Measurements from ENCODE around the gene NR1H4.
"Not testable (repeated sequence)": the region's sequence is repeated elsewhere in the genome, so short reads cannot be mapped to it uniquely, and the experiment has no call there.

The NR1H4 gene

GRCh38 chr12:100473716-100474150 lies at the start of gene NR1H4:
Gene NR1H4 (plus strand): TSS chr12:100473866. CDS start chr12:100493324, 19,458 bp downstream.
- Histone ChIP-seq H3K27me3 (ENCODE audit: control insufficient read depth, insufficient read depth, low read length) (no peaks in the 10 kb centered on the region), H3K4me1 (ENCODE audit: control insufficient read depth, insufficient read depth, low read length) (peaks cover 2% of the 10 kb centered on the region), H3K36me3 (ENCODE audit: control insufficient read depth, insufficient read depth, low read length) (no peaks in the 10 kb centered on the region), H3K9ac (ENCODE audit: low read depth, low read length) (no peak within 1 kb of the TSS), H3K9me3 (ENCODE audit: control insufficient read depth, insufficient read depth, low read length) (no peaks in the 10 kb centered on the region), H3K4me3 (ENCODE audit: low read depth, low read length) (no peak within 1 kb of the TSS)

- Histone ChIP-seq H3K27me3 (ENCODE audit: control insufficient read depth, insufficient read depth, low read length) (no peaks in the 10 kb centered on the region), H3K9ac (ENCODE audit: low read depth, low read length) (no peak overlapping the region), H3K36me3 (ENCODE audit: control insufficient read depth, insufficient read depth, low read length) (no peaks in the 10 kb centered on the region), H3K4me3 (ENCODE audit: low read depth, low read length) (no peak overlapping the region), H3K4me1 (ENCODE audit: control insufficient read depth, insufficient read depth, low read length) (no peaks in the 10 kb centered on the region), H3K9me3 (ENCODE audit: control insufficient read depth, insufficient read depth, low read length) (no peaks in the 10 kb centered on the region)
Measured at GRCh38 chr12:100426145-100426544, 47.5 kb upstream of the NR1H4 start.

- Histone ChIP-seq H3K9me3 (ENCODE audit: control insufficient read depth, insufficient read depth, low read length) (no peaks in the 10 kb centered on the region), H3K9ac (ENCODE audit: low read depth, low read length) (no peak overlapping the region), H3K27me3 (ENCODE audit: control insufficient read depth, insufficient read depth, low read length) (no peaks in the 10 kb centered on the region), H3K4me3 (ENCODE audit: low read depth, low read length) (no peak overlapping the region), H3K4me1 (ENCODE audit: control insufficient read depth, insufficient read depth, low read length) (no peaks in the 10 kb centered on the region), H3K36me3 (ENCODE audit: control insufficient read depth, insufficient read depth, low read length) (no peaks in the 10 kb centered on the region)
Measured at GRCh38 chr12:100427078-100427477, 46.6 kb upstream of the NR1H4 start.

GRCh38 chr12:100430251-100430650 lies 43.4 kb upstream of the NR1H4 start:
- not testable (repeated sequence) for H3K4me1 ChIP-seq (ENCODE audit: control insufficient read depth, insufficient read depth, low read length); H3K27me3 ChIP-seq (ENCODE audit: control insufficient read depth, insufficient read depth, low read length); H3K4me3 ChIP-seq (ENCODE audit: low read depth, low read length); H3K36me3 ChIP-seq (ENCODE audit: control insufficient read depth, insufficient read depth, low read length); H3K9me3 ChIP-seq (ENCODE audit: control insufficient read depth, insufficient read depth, low read length); H3K9ac ChIP-seq (ENCODE audit: low read depth, low read length)

- no peaks in the 10 kb centered on the region for H3K36me3 ChIP-seq (ENCODE audit: control insufficient read depth, insufficient read depth, low read length)
- H3K9ac ChIP-seq (ENCODE audit: low read depth, low read length) = no peak overlapping the region
- H3K4me1 ChIP-seq (ENCODE audit: control insufficient read depth, insufficient read depth, low read length) = no peaks in the 10 kb centered on the region
- H3K27me3 ChIP-seq (ENCODE audit: control insufficient read depth, insufficient read depth, low read length) = no peaks in the 10 kb centered on the region
- H3K9me3 ChIP-seq (ENCODE audit: control insufficient read depth, insufficient read depth, low read length) = no peaks in the 10 kb centered on the region
- no peak overlapping the region for H3K4me3 ChIP-seq (ENCODE audit: low read depth, low read length)
Measured at GRCh38 chr12:100433701-100434100, 40.0 kb upstream of the NR1H4 start.

- H3K36me3 ChIP-seq (ENCODE audit: control insufficient read depth, insufficient read depth, low read length) = no peaks in the 10 kb centered on the region
- H3K9ac ChIP-seq (ENCODE audit: low read depth, low read length) = no peak overlapping the region
- H3K9me3 ChIP-seq (ENCODE audit: control insufficient read depth, insufficient read depth, low read length) = no peaks in the 10 kb centered on the region
- no peaks in the 10 kb centered on the region for H3K4me1 ChIP-seq (ENCODE audit: control insufficient read depth, insufficient read depth, low read length)
- H3K27me3 ChIP-seq (ENCODE audit: control insufficient read depth, insufficient read depth, low read length) = no peaks in the 10 kb centered on the region
- no peak overlapping the region for H3K4me3 ChIP-seq (ENCODE audit: low read depth, low read length)
Measured at GRCh38 chr12:100434177-100434576, 39.5 kb upstream of the NR1H4 start.

- Histone ChIP-seq H3K27me3 (ENCODE audit: control insufficient read depth, insufficient read depth, low read length) (no peaks in the 10 kb centered on the region), H3K4me1 (ENCODE audit: control insufficient read depth, insufficient read depth, low read length) (no peaks in the 10 kb centered on the region)
Measured at GRCh38 chr12:100435957-100436356, 37.7 kb upstream of the NR1H4 start.

GRCh38 chr12:100437038-100437841 lies 36.4 kb upstream of the NR1H4 start:
- Histone ChIP-seq H3K9me3 (ENCODE audit: control insufficient read depth, insufficient read depth, low read length) (no peaks in the 10 kb centered on the region), H3K4me3 (ENCODE audit: low read depth, low read length) (no peak overlapping the region), H3K27me3 (ENCODE audit: control insufficient read depth, insufficient read depth, low read length) (no peaks in the 10 kb centered on the region), H3K36me3 (ENCODE audit: control insufficient read depth, insufficient read depth, low read length) (no peaks in the 10 kb centered on the region), H3K9ac (ENCODE audit: low read depth, low read length) (no peak overlapping the region), H3K4me1 (ENCODE audit: control insufficient read depth, insufficient read depth, low read length) (no peaks in the 10 kb centered on the region)

More at GRCh38 chr12:100435957-100436356, 37.7 kb upstream of the NR1H4 start:
- Histone ChIP-seq H3K9me3 (ENCODE audit: control insufficient read depth, insufficient read depth, low read length) (no peaks in the 10 kb centered on the region), H3K4me3 (ENCODE audit: low read depth, low read length) (no peak overlapping the region), H3K9ac (ENCODE audit: low read depth, low read length) (no peak overlapping the region), H3K36me3 (ENCODE audit: control insufficient read depth, insufficient read depth, low read length) (no peaks in the 10 kb centered on the region)

- H3K4me1 ChIP-seq (ENCODE audit: control insufficient read depth, insufficient read depth, low read length) = no peaks in the 10 kb centered on the region
- no peak overlapping the region for H3K9ac ChIP-seq (ENCODE audit: low read depth, low read length)
- H3K4me3 ChIP-seq (ENCODE audit: low read depth, low read length) = no peak overlapping the region
- H3K36me3 ChIP-seq (ENCODE audit: control insufficient read depth, insufficient read depth, low read length) = no peaks in the 10 kb centered on the region
- H3K27me3 ChIP-seq (ENCODE audit: control insufficient read depth, insufficient read depth, low read length) = no peaks in the 10 kb centered on the region
- H3K9me3 ChIP-seq (ENCODE audit: control insufficient read depth, insufficient read depth, low read length) = no peaks in the 10 kb centered on the region
Measured at GRCh38 chr12:100439797-100440196, 33.9 kb upstream of the NR1H4 start.

GRCh38 chr12:100442403-100442802 lies 31.3 kb upstream of the NR1H4 start:
- H3K9me3 ChIP-seq (ENCODE audit: control insufficient read depth, insufficient read depth, low read length) = no peaks in the 10 kb centered on the region
- no peak overlapping the region for H3K9ac ChIP-seq (ENCODE audit: low read depth, low read length)
- H3K27me3 ChIP-seq (ENCODE audit: control insufficient read depth, insufficient read depth, low read length) = no peaks in the 10 kb centered on the region
- no peak overlapping the region for H3K4me3 ChIP-seq (ENCODE audit: low read depth, low read length)
- no peaks in the 10 kb centered on the region for H3K36me3 ChIP-seq (ENCODE audit: control insufficient read depth, insufficient read depth, low read length)
- no peaks in the 10 kb centered on the region for H3K4me1 ChIP-seq (ENCODE audit: control insufficient read depth, insufficient read depth, low read length)

- no peaks in the 10 kb centered on the region for H3K36me3 ChIP-seq (ENCODE audit: control insufficient read depth, insufficient read depth, low read length)
- no peaks in the 10 kb centered on the region for H3K9me3 ChIP-seq (ENCODE audit: control insufficient read depth, insufficient read depth, low read length)
- H3K27me3 ChIP-seq (ENCODE audit: control insufficient read depth, insufficient read depth, low read length) = no peaks in the 10 kb centered on the region
- no peaks in the 10 kb centered on the region for H3K4me1 ChIP-seq (ENCODE audit: control insufficient read depth, insufficient read depth, low read length)
- no peak overlapping the region for H3K4me3 ChIP-seq (ENCODE audit: low read depth, low read length)
- H3K9ac ChIP-seq (ENCODE audit: low read depth, low read length) = no peak overlapping the region
Measured at GRCh38 chr12:100443434-100443833, 30.2 kb upstream of the NR1H4 start.

GRCh38 chr12:100445081-100445481 lies 28.6 kb upstream of the NR1H4 start:
- Histone ChIP-seq H3K27me3 (ENCODE audit: control insufficient read depth, insufficient read depth, low read length) (no peaks in the 10 kb centered on the region), H3K4me1 (ENCODE audit: control insufficient read depth, insufficient read depth, low read length) (no peaks in the 10 kb centered on the region), H3K9ac (ENCODE audit: low read depth, low read length) (no peak overlapping the region), H3K36me3 (ENCODE audit: control insufficient read depth, insufficient read depth, low read length) (no peaks in the 10 kb centered on the region), H3K4me3 (ENCODE audit: low read depth, low read length) (no peak overlapping the region), H3K9me3 (ENCODE audit: control insufficient read depth, insufficient read depth, low read length) (no peaks in the 10 kb centered on the region)
